Measurements from ENCODE around the gene PPP6R2.

PPP6R2 gene

DNA sequence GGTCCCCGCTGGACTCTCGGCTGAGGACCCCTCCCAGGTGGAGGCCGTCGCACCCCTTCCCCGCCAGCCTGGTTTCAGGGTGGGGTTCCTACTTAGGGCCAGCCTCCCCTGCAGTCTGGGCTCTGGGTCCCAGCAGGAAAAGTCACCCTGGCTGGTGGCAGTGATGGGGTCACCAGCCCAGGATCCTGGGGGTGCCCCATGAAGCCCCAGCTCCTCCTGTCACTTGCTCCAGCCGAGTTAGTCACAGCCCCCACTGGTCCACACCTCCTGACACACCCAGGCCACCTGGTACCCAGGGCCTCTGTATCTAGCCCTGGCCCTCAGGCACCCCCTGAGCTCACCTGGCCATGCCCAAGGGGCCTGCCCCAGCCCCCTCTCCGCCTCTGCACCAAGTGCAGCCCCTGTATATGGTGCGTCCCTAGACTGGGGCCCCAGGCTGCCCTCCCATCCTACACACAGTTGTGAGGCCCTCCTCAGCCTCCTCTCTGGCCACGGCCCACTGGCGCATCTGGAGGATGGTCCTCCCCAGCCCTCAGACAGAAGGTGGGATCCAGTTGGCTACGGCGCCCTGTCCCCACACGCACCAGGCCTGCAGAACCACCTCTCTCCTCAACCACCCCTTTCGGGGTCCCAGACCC lies 42.4 kb upstream of the PPP6R2 start:
- Histone ChIP-seq H3K4me3 (ENCODE audit: severe bottlenecking) (no peak overlapping the region), H3K27ac (ENCODE audit: poor library complexity, severe bottlenecking) (peak overlapping the region; percentile 99), H3K4me1 (ENCODE audit: insufficient read depth, poor library complexity, severe bottlenecking) (peaks cover 50% of the 10 kb centered on the region), H3K27me3 (ENCODE audit: insufficient read depth, poor library complexity, severe bottlenecking) (no peaks in the 10 kb centered on the region), H3K9me3 (ENCODE audit: severe bottlenecking) (no peaks in the 10 kb centered on the region), H3K36me3 (ENCODE audit: low read depth) (peaks cover 21% of the 10 kb centered on the region)
- TF ChIP-seq, protein P1, sequence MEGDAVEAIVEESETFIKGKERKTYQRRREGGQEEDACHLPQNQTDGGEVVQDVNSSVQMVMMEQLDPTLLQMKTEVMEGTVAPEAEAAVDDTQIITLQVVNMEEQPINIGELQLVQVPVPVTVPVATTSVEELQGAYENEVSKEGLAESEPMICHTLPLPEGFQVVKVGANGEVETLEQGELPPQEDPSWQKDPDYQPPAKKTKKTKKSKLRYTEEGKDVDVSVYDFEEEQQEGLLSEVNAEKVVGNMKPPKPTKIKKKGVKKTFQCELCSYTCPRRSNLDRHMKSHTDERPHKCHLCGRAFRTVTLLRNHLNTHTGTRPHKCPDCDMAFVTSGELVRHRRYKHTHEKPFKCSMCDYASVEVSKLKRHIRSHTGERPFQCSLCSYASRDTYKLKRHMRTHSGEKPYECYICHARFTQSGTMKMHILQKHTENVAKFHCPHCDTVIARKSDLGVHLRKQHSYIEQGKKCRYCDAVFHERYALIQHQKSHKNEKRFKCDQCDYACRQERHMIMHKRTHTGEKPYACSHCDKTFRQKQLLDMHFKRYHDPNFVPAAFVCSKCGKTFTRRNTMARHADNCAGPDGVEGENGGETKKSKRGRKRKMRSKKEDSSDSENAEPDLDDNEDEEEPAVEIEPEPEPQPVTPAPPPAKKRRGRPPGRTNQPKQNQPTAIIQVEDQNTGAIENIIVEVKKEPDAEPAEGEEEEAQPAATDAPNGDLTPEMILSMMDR (IDR thresholded peaks at IDR 0.05; ENCODE audit: poor library complexity, severe bottlenecking): no peak
- DNase-seq (ENCODE audit: low spot score): no peak
- ATAC-seq (ENCODE audit: low read depth): no peak

DNA sequence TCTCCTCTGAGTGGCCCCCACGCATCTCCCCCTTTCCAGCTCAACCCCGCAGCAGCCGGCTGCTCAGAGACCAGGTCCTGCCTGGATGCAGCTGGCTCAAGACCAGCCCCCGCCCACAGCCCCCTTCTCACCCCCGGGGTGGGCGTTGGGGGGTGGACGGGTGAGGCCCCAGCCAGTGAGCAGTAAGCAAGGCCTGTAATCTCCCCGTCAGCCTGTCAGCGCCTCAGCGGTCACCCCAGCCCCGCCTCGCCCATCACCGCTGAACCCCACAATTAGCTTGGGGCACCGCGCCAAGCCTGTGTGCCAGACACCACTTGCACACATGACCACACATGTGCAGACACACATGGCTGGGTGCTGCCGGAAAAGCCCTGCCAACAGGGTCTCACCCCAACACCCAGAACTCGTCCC lies 41.5 kb upstream of the PPP6R2 start:
- TF ChIP-seq, protein P1 (IDR thresholded peaks at IDR 0.05; ENCODE audit: poor library complexity, severe bottlenecking): no peak
- H3K9me3 ChIP-seq (ENCODE audit: severe bottlenecking): no peaks in the 10 kb centered on the region
- peak overlapping the region; percentile 99 for H3K27ac ChIP-seq (ENCODE audit: poor library complexity, severe bottlenecking)
- DNase-seq (ENCODE audit: low spot score): no peak
- peaks cover 20% of the 10 kb centered on the region for H3K36me3 ChIP-seq (ENCODE audit: low read depth)
- H3K4me3 ChIP-seq (ENCODE audit: severe bottlenecking): no peak overlapping the region
- no peak for ATAC-seq (ENCODE audit: low read depth)
- no peaks in the 10 kb centered on the region for H3K27me3 ChIP-seq (ENCODE audit: insufficient read depth, poor library complexity, severe bottlenecking)
- H3K4me1 ChIP-seq (ENCODE audit: insufficient read depth, poor library complexity, severe bottlenecking): peaks cover 50% of the 10 kb centered on the region

DNA sequence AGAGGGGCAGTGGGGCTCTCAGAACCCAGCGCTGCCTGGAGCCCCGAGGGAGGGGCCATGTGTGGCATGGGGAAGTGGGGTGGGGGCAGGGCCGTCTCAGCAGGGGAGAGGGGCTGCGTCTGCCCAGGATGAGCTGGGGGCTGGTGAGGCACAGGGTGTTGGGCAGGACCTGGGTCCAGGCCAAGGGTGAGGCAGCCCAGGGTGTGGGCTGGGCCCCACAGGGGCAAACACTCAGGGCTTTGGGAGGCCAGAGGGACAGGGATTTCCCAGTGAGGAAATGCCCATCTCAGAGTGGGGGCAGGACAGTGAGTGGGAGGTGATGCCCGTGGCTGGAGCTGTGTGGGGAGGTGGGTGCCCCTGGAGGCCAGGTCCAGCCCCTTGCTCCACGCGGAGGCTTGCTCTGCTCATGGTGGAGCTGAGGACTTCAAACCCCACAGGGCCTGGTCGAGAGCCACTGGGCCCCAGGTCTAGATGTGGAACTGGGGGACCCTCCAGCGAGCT lies 41.0 kb upstream of the PPP6R2 start:
- Histone ChIP-seq H3K4me1 (ENCODE audit: insufficient read depth, poor library complexity, severe bottlenecking) (peaks cover 50% of the 10 kb centered on the region), H3K36me3 (ENCODE audit: low read depth) (peaks cover 20% of the 10 kb centered on the region), H3K27ac (ENCODE audit: poor library complexity, severe bottlenecking) (peak overlapping the region; percentile 99), H3K9me3 (ENCODE audit: severe bottlenecking) (no peaks in the 10 kb centered on the region), H3K4me3 (ENCODE audit: severe bottlenecking) (no peak overlapping the region), H3K27me3 (ENCODE audit: insufficient read depth, poor library complexity, severe bottlenecking) (no peaks in the 10 kb centered on the region)
- DNase-seq (ENCODE audit: low spot score): no peak
- peak; percentile 13; the same call in 1 of the 3 replicates for ATAC-seq (ENCODE audit: low read depth)
- TF ChIP-seq, protein P1 (IDR thresholded peaks at IDR 0.05; ENCODE audit: poor library complexity, severe bottlenecking): no peak

DNA sequence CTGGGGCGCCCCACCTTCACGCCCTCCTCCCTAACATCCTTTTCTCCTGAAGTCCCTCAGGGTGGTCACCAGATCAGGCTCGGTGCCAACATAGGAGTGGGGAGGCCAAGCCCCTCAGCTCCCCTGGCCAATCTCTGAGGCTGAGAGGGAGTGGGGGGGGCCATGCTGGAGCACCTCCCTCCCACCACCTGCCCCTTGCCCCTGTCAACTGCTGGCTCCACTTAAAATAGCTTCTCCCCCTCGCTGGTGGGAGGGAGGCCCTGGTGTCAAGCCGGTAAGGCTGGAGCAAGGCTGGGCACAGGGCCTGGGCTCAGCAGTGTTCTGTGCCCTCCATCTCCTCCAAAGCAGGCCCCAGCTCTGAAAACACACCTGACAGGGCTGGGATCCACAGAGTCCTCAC lies 40.6 kb upstream of the PPP6R2 start:
- Histone ChIP-seq H3K27ac (ENCODE audit: poor library complexity, severe bottlenecking) (peak overlapping the region; percentile 99), H3K4me1 (ENCODE audit: insufficient read depth, poor library complexity, severe bottlenecking) (peaks cover 50% of the 10 kb centered on the region), H3K36me3 (ENCODE audit: low read depth) (peaks cover 20% of the 10 kb centered on the region), H3K27me3 (ENCODE audit: insufficient read depth, poor library complexity, severe bottlenecking) (no peaks in the 10 kb centered on the region), H3K9me3 (ENCODE audit: severe bottlenecking) (no peaks in the 10 kb centered on the region), H3K4me3 (ENCODE audit: severe bottlenecking) (no peak overlapping the region)
- ATAC-seq (ENCODE audit: low read depth): no peak
- no peak for DNase-seq (ENCODE audit: low spot score)
- TF ChIP-seq, protein P1 (IDR thresholded peaks at IDR 0.05; ENCODE audit: poor library complexity, severe bottlenecking): no peak

DNA sequence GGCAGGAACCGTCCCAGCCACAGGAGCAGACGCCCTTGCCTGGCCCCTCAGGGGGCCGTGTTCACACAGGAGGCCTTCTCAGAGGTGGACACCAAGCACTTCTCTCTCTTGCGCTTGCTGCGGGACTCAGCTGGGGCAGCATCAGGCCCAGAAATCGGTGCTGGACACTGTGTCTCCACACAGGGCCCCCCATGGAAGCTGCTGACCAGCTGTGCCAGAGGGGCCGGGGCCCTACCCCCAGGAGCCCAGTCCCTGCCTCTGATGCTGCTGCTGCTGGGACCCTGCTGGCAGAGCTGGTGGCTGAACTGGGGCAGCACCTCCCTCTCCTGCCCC lies 39.6 kb upstream of the PPP6R2 start:
- peak overlapping the region; percentile 99 for H3K27ac ChIP-seq (ENCODE audit: poor library complexity, severe bottlenecking)
- no peaks in the 10 kb centered on the region for H3K9me3 ChIP-seq (ENCODE audit: severe bottlenecking)
- H3K4me3 ChIP-seq (ENCODE audit: severe bottlenecking): no peak overlapping the region
- peaks cover 50% of the 10 kb centered on the region for H3K4me1 ChIP-seq (ENCODE audit: insufficient read depth, poor library complexity, severe bottlenecking)
- DNase-seq (ENCODE audit: low spot score) (no peak), ATAC-seq (ENCODE audit: low read depth) (no peak)
- TF ChIP-seq, protein P1 (IDR thresholded peaks at IDR 0.05; ENCODE audit: poor library complexity, severe bottlenecking): no peak
- peaks cover 20% of the 10 kb centered on the region for H3K36me3 ChIP-seq (ENCODE audit: low read depth)
- no peaks in the 10 kb centered on the region for H3K27me3 ChIP-seq (ENCODE audit: insufficient read depth, poor library complexity, severe bottlenecking)

Data from RWPE2 (cell line).